Stimulated activated CD4-positive, alpha-beta T cell treated with anti-CD3 and anti-CD28 coated beads, TNF-alpha, amount 100 ng/mL, for 4 hours (primary cell): ENCODE results near the gene PDX1.
A peak's percentile ranks its signal among the peaks of the same experiment; 100 is the strongest.

Experiments
- DNase-seq, 3 experiments: peaks; one replicate each; pipeline ENCODE4 v3.0.0-alpha.2; 2020; ENCODE audit warnings: low read depth in 3 of 3

The PDX1 gene

GRCh38 chr13:27922883-27923612, 3.2 kb downstream of the PDX1 start:
- DNase-seq, result no peak

- no peak for DNase-seq
Observed at GRCh38 chr13:27923794-27924528, 4.2 kb downstream of the PDX1 start.

- DNase-seq, result no peak
Observed at GRCh38 chr13:27924529-27925141, 4.8 kb downstream of the PDX1 start.

- DNase-seq, result no peak
Observed at GRCh38 chr13:27925220-27925991, 5.6 kb downstream of the PDX1 start.

- no peak for DNase-seq
Observed at GRCh38 chr13:27926644-27927434, 7.0 kb downstream of the PDX1 start.

GRCh38 chr13:27927444-27928352, 7.9 kb downstream of the PDX1 start:
- DNase-seq, result no peak

GRCh38 chr13:27928353-27928804, 8.6 kb downstream of the PDX1 start:
- DNase-seq, result no peak

GRCh38 chr13:27928805-27929753, 9.3 kb downstream of the PDX1 start:
- DNase-seq, result no peak

- DNase-seq, result no peak
Observed at GRCh38 chr13:27929868-27930267, 10.1 kb downstream of the PDX1 start.

- DNase-seq, result no peak
Observed at GRCh38 chr13:27933118-27933517, 13.3 kb downstream of the PDX1 start.

- no peak for DNase-seq
Observed at GRCh38 chr13:27933580-27934328, 14.0 kb downstream of the PDX1 start.

- no peak for DNase-seq
Observed at GRCh38 chr13:27942972-27943371, 23.2 kb downstream of the PDX1 start.

- no peak for DNase-seq
Observed at GRCh38 chr13:27952876-27953675, 33.3 kb downstream of the PDX1 start.

GRCh38 chr13:27953676-27954405, 34.0 kb downstream of the PDX1 start:
- peak; percentile 17 to 55 (median 38) for DNase-seq

GRCh38 chr13:27954406-27954851, 34.6 kb downstream of the PDX1 start:
- DNase-seq, result no peak

GRCh38 chr13:27955014-27955591, 35.3 kb downstream of the PDX1 start:
- no peak for DNase-seq
